Gastrocnemius medialis (tissue), 4 donors: Measurements from ENCODE around the gene GAS7.

Experiments used
- POLR2A ChIP-seq, 2 donors: fragments of 450-650 bp; IDR thresholded peaks; one replicate each; pipeline ENCODE4 v1.6.1; 2017; ENCODE audit warnings: antibody characterized with exemption in 2 of 2, mild to moderate bottlenecking in 2 of 2, moderate library complexity in 2 of 2
- TF ChIP-seq, protein P1 (sequence below), 5 experiments: fragments of 450-650 bp in 3 of 5; fragments of 200-600 bp in 2 of 5; sonication (generic) in 2 of 5; IDR thresholded peaks in 4 of 5; conservative IDR thresholded peaks in 1 of 5; 1 replicate in 4 of 5; 2 replicates in 1 of 5; pipeline ENCODE4 v1.5.1; 2016 to 2019; ENCODE audit warnings: antibody characterized with exemption in 5 of 5, mild to moderate bottlenecking in 3 of 5, moderate library complexity in 3 of 5

DNA sequence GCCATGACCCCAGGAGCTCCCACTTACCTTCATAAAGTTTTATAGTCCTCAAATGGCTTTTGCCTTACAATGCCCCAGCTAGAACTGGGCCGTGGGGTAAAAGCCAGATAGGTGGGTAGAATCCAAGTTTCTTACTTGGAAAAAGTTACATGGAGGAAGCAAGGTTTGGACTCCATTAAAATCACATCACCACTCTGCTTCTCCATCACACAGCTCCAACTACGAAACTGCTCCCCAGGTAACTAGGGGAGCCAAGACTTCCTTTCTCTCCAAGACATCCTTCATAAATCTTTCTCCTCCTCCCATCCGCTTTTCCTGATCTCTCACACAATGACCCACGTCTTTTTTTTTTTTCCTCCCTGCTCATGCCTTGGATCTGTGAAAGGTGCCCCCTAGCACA lies 162.5 kb downstream of the GAS7 start:
- TF ChIP-seq, protein P1, sequence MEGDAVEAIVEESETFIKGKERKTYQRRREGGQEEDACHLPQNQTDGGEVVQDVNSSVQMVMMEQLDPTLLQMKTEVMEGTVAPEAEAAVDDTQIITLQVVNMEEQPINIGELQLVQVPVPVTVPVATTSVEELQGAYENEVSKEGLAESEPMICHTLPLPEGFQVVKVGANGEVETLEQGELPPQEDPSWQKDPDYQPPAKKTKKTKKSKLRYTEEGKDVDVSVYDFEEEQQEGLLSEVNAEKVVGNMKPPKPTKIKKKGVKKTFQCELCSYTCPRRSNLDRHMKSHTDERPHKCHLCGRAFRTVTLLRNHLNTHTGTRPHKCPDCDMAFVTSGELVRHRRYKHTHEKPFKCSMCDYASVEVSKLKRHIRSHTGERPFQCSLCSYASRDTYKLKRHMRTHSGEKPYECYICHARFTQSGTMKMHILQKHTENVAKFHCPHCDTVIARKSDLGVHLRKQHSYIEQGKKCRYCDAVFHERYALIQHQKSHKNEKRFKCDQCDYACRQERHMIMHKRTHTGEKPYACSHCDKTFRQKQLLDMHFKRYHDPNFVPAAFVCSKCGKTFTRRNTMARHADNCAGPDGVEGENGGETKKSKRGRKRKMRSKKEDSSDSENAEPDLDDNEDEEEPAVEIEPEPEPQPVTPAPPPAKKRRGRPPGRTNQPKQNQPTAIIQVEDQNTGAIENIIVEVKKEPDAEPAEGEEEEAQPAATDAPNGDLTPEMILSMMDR (IDR thresholded peaks at IDR 0.05 in 4 of 5, conservative IDR thresholded peaks at IDR 0.05 in 1 of 5), result no peak
- TF ChIP-seq POLR2A (IDR thresholded peaks at IDR 0.05), result no peak
